Small intestine (tissue), 7 donors: ENCODE measurements around the gene MAST1. TPM values are rescaled to one million over a fixed set of nuclear protein-coding genes. Genes with fewer than 3 reads are reported as not detected.
"Not testable (repeated sequence)": the region's sequence is repeated elsewhere in the genome, so short reads cannot be mapped to it uniquely, and the experiment has no call there.

ENCODE experiments used
- DNase-seq, 2 donors: peaks; one replicate each; pipeline versions ENCODE4 v3.0.0 to v3.0.0-alpha.2; 2013
- FAIRE-seq: peaks from 2 replicates; lab custom pipeline; 2012; peaks lifted over from hg19 to GRCh38; lab: Jason Lieb, UNC
- H3K27ac ChIP-seq, 3 donors: one replicate each; pipeline ENCODE4 v1.5.1; 2013; ENCODE audit warnings: low read length in 2 of 3, mild to moderate bottlenecking in 2 of 3, control low read depth in 1 of 3, inconsistent platforms in 1 of 3, low read depth in 1 of 3, moderate library complexity in 1 of 3
- H3K27me3 ChIP-seq, 3 donors: one replicate each; pipeline ENCODE4 v1.6.1; 2013; ENCODE audit warnings: low read length in 3 of 3, inconsistent platforms in 1 of 3; ENCODE audit not compliant: control insufficient read depth in 3 of 3, insufficient read depth in 3 of 3
- H3K36me3 ChIP-seq, 3 donors: one replicate each; pipeline ENCODE4 v1.6.1; 2013; ENCODE audit warnings: low read length in 3 of 3, inconsistent platforms in 1 of 3, low read depth in 1 of 3, mild to moderate bottlenecking in 1 of 3, moderate library complexity in 1 of 3; ENCODE audit not compliant: control insufficient read depth in 3 of 3, insufficient read depth in 2 of 3
- H3K4me1 ChIP-seq, 3 donors: one replicate each; pipeline ENCODE4 v1.6.1; 2013; ENCODE audit warnings: low read length in 2 of 3, inconsistent platforms in 1 of 3, low read depth in 1 of 3, mild to moderate bottlenecking in 1 of 3, moderate library complexity in 1 of 3; ENCODE audit not compliant: control insufficient read depth in 3 of 3, insufficient read depth in 2 of 3
- H3K4me3 ChIP-seq, 3 donors: one replicate each; pipeline ENCODE4 v1.5.1; 2013; ENCODE audit warnings: low read length in 3 of 3, control low read depth in 1 of 3, inconsistent platforms in 1 of 3, low read depth in 1 of 3, mild to moderate bottlenecking in 1 of 3, moderate library complexity in 1 of 3
- H3K9me3 ChIP-seq, 2 donors: one replicate each; pipeline ENCODE4 v1.6.1; 2013; ENCODE audit warnings: low read depth in 1 of 2, low read length in 1 of 2; ENCODE audit not compliant: control insufficient read depth in 2 of 2, insufficient read depth in 1 of 2
- WGBS, 3 donors: extraction: QIAGEN DNeasy Blood & Tissue Kit; methylation state at CpG; one replicate each; pipeline ENCODE4 v1.1.7; 2013; 5-methylcytosine and 5-hydroxymethylcytosine counted together
- polyA plus RNA-seq, 4 donors: library from polyadenylated mRNA; stranded (reverse) in 3 of 4; unstranded in 1 of 4; fragments of 200-250 nt in 3 of 4; fragments of 120-200 nt in 1 of 4; gene quantifications; one replicate each; pipeline versions ENCODE4 v1.2.1 to v1.2.3, GENCODE V29; 2013
- donor health status: healthy with polysubstance abuse.
- donor health status: control.
- donor health status: control.
- donor health status: Bipolar disorder and iron deficiency.
- donor health status: healthy.

MAST1 gene
- polyA plus RNA-seq, 4 donors: 0.54 to 3.3 (median 0.95) TPM

- Histone ChIP-seq H3K27ac (peak within 1 kb of the TSS; percentile 53 to 79 (median 63)), H3K4me1 (peaks cover 3 to 17% (median 4%) of the 10 kb centered on the region in 3 donors), H3K27me3 (no peaks in the 10 kb centered on the region), H3K9me3 (no peaks in the 10 kb centered on the region), H3K36me3 (peaks cover 0 to 27% (median 0%) of the 10 kb centered on the region in 3 donors), H3K4me3 (peak within 1 kb of the TSS; percentile 49 to 89 (median 70))
- FAIRE-seq (no peak), DNase-seq (peak; percentile 88 to 95)
- WGBS, 3 donors: 4 to 5% (median 4%) methylated on average over 65 to 66 of the region's 66 CpGs
These were observed 31.9 kb upstream of the MAST1 start, which contains the start of gene RNASEH2A for GRCh38 chr19:12806242-12807081. TSS of gene RNASEH2A (plus strand) at chr19:12806584. CDS start at chr19:12806674, 90 bp downstream.

GRCh38 chr19:12815088-12815487 is 23.2 kb upstream of the MAST1 start:
- H3K9me3 ChIP-seq: no peaks in the 10 kb centered on the region
- H3K27me3 ChIP-seq: no peaks in the 10 kb centered on the region
- H3K4me3 ChIP-seq: no peak overlapping the region
- DNase-seq (no peak), FAIRE-seq (no peak)
- peaks cover 0 to 35% (median 0%) of the 10 kb centered on the region in 3 donors for H3K36me3 ChIP-seq
- H3K4me1 ChIP-seq: no peaks in the 10 kb centered on the region
- no peak overlapping the region for H3K27ac ChIP-seq
- 89 to 93% (median 92%) methylated on average over 7 of the region's 7 CpGs for WGBS, 3 donors

- H3K4me3 ChIP-seq, FAIRE-seq, DNase-seq, H3K27me3 ChIP-seq, H3K27ac ChIP-seq, H3K4me1 ChIP-seq, H3K9me3 ChIP-seq: not testable (repeated sequence)
- WGBS, 3 donors: 90% methylated on average over 6 of the region's 6 CpGs
- peaks cover 0 to 21% (median 0%) of the 10 kb centered on the region in 3 donors for H3K36me3 ChIP-seq
These were observed 21.1 kb upstream of the MAST1 start for GRCh38 chr19:12817188-12817587.

- 91 to 96% (median 92%) methylated on average over 11 of the region's 11 CpGs for WGBS, 3 donors
- H3K9me3 ChIP-seq, FAIRE-seq, DNase-seq, H3K27me3 ChIP-seq, H3K27ac ChIP-seq, H3K4me1 ChIP-seq, H3K4me3 ChIP-seq: not testable (repeated sequence)
- H3K36me3 ChIP-seq: peaks cover 0 to 17% (median 0%) of the 10 kb centered on the region in 3 donors
These were observed 20.5 kb upstream of the MAST1 start for GRCh38 chr19:12817810-12818209.

- no peak for FAIRE-seq
- Histone ChIP-seq H3K4me1 (peaks cover 0 to 6% (median 4%) of the 10 kb centered on the region in 3 donors), H3K9me3 (peaks cover 0 to 6% of the 10 kb centered on the region in 2 donors), H3K27me3 (peaks cover 0 to 7% (median 0%) of the 10 kb centered on the region in 3 donors), H3K36me3 (no peaks in the 10 kb centered on the region), H3K27ac (no peak overlapping the region), H3K4me3 (no peak overlapping the region)
- WGBS, 3 donors: 86 to 92% (median 91%) methylated on average over 2 of the region's 2 CpGs
- no peak for DNase-seq
These were observed 16.6 kb upstream of the MAST1 start for GRCh38 chr19:12821761-12822160.

DNA sequence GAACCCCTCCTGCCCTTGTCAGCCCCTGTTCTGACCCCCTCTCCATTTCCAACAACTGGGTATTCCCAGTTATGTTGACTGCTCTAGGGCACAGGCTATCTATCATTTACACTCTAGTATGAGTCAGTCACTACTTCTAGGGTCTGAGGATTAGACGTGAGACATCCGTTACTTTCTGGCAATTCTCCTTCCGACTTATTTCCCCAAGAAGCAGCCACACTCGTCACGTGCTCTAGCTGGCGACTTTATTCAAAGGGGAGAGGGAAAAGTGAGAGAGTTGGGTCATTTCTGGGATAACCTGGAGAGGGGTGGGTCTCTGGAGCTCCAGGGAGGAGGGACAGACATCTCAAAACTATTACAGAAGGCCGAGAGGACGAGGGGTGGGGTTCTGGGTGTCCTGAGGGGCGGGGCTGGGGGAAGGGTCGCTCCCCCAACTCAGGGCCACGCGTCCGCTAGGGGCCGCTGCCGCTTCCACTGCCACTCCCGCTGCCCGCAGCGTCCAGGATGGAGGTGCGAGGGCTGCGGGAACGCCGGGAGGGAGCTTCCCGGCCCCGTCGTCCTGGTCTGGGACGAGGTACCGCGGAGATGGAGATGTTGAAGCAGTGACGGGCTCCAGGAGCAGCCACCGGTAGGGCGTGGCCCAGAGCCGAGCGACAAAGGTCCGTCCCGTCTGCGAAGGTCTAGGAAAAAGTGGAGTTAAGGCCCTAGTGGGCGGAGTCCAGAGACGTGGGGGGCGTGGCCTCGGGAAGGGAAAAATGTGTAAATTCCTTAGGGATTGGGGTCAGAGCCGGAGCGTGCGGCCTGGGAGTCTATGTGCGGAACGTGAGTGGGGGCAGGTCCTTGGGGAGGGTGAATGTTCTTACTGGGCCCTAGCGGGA is 12.8 kb upstream of the MAST1 start:
- H3K27me3 ChIP-seq: peaks cover 0 to 21% (median 3%) of the 10 kb centered on the region in 3 donors
- no peak overlapping the region for H3K4me3 ChIP-seq
- H3K27ac ChIP-seq: no peak overlapping the region
- 6 to 9% (median 6%) methylated on average over 46 of the region's 46 CpGs for WGBS, 3 donors
- DNase-seq: peak in 1 of 2 donors; percentile 46
- H3K36me3 ChIP-seq: no peaks in the 10 kb centered on the region
- H3K4me1 ChIP-seq: peaks cover 0 to 6% (median 4%) of the 10 kb centered on the region in 3 donors
- FAIRE-seq: no peak
- peaks cover 0 to 6% of the 10 kb centered on the region in 2 donors for H3K9me3 ChIP-seq

DNA sequence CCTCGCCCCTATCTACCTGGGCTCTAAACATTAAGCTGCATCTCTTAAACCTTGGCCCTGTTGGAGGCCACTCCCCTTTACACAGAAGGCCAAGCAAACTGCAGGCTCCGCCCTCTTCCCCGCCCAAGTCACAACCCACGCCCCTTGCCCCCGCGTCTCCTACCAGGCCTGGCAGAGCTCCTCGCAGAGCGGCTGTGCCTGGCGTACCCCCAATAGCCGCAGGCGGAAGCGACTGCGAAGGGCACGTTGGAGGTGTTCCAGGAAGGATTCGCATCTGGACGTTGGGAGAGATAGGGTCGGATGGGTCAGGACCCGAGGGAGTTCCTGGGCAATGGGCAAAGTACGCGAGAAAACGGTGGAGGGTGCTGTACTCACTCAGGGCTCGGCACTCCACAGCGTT is 9.8 kb upstream of the MAST1 start:
- DNase-seq: peak; percentile 76
- Histone ChIP-seq H3K4me1 (peaks cover 0 to 12% (median 4%) of the 10 kb centered on the region in 3 donors), H3K4me3 (peak overlapping the region in 1 of 3 donors; percentile 6), H3K9me3 (no peaks in the 10 kb centered on the region), H3K27ac (no peak overlapping the region), H3K27me3 (peaks cover 0 to 42% (median 18%) of the 10 kb centered on the region in 3 donors), H3K36me3 (no peaks in the 10 kb centered on the region)
- FAIRE-seq: no peak
- 2 to 7% (median 4%) methylated on average over 23 of the region's 23 CpGs for WGBS, 3 donors

- Histone ChIP-seq H3K36me3 (no peaks in the 10 kb centered on the region), H3K4me1 (peaks cover 0 to 7% (median 4%) of the 10 kb centered on the region in 3 donors), H3K9me3 (peaks cover 0 to 5% of the 10 kb centered on the region in 2 donors), H3K27me3 (peaks cover 3 to 76% (median 51%) of the 10 kb centered on the region in 3 donors), H3K27ac (no peak overlapping the region), H3K4me3 (peak overlapping the region in 1 of 3 donors; percentile 56)
- DNase-seq: no peak
- WGBS, 3 donors: 0 to 4% (median 3%) methylated on average over 2 to 5 of the region's 5 CpGs
- no peak for FAIRE-seq
These were observed 4.9 kb upstream of the MAST1 start for GRCh38 chr19:12833418-12833737.
